Endothelial cell of umbilical vein (primary cell): ENCODE measurements around the gene CFAP141. TPM values are rescaled to one million over a fixed set of nuclear protein-coding genes. Genes with fewer than 3 reads are reported as not detected.

Source experiments
- BruUV-seq: library from RNA; stranded (reverse); fragments of 400-500 nt; replicated peaks from 2 replicates; lab custom pipeline; 2021; lab: Mats Ljungman, UMichigan
- CTCF ChIA-PET: fragments of 300-600, 350-600 bp; sonication (Branson Sonifier 250); formaldehyde crosslinking; loops from one replicate; lab custom pipeline; 2021; ENCODE audit warnings: antibody characterized with exemption, inconsistent platforms; lab: Charles Lee
- POLR2A ChIA-PET: fragments of 300-600, 350-600 bp; sonication (Branson Sonifier 250); formaldehyde crosslinking; loops from one replicate; lab custom pipeline; 2021; ENCODE audit warnings: antibody characterized with exemption, inconsistent platforms; lab: Charles Lee
- DNase-seq: peaks from one replicate; pipeline ENCODE4 v3.0.0-alpha.2; 2011; ENCODE audit warnings: low read depth, low spot score
- FAIRE-seq: peaks from 2 replicates; lab custom pipeline; 2011; peaks lifted over from hg19 to GRCh38; lab: Jason Lieb, UNC
- H2AFZ ChIP-seq: 2 replicates; pipeline ENCODE4 v1.6.0; 2012; ENCODE audit warnings: low read depth, low read length, control low read depth, inconsistent platforms
- H3K27ac ChIP-seq: 2 replicates; pipeline ENCODE4 v1.5.1; 2011; ENCODE audit warnings: low read depth, mild to moderate bottlenecking, control low read depth, low read length, moderate library complexity; ENCODE audit not compliant: insufficient read depth
- H3K27me3 ChIP-seq, 2 experiments: 2 replicates each; pipeline versions ENCODE4 v1.6.0 to v1.6.1; 2011; ENCODE audit warnings: low read length in 2 of 2, mixed read lengths in 1 of 2; ENCODE audit not compliant: control insufficient read depth in 2 of 2, insufficient read depth in 2 of 2
- H3K36me3 ChIP-seq, 2 experiments: 2 replicates in 1 of 2; 3 replicates in 1 of 2; pipeline ENCODE4 v1.5.1; 2011; ENCODE audit warnings: low read length in 2 of 2, mild to moderate bottlenecking in 1 of 2, moderate library complexity in 1 of 2; ENCODE audit not compliant: control insufficient read depth in 2 of 2, insufficient read depth in 2 of 2; ENCODE audit errors: extremely low read depth in 1 of 2
- H3K4me1 ChIP-seq: 3 replicates; pipeline ENCODE4 v1.5.1; 2011; ENCODE audit warnings: mild to moderate bottlenecking, low read length; ENCODE audit not compliant: control insufficient read depth, insufficient read depth; ENCODE audit errors: extremely low read depth
- H3K4me2 ChIP-seq: 2 replicates; pipeline ENCODE4 v1.6.1; 2011; ENCODE audit warnings: low read length, control low read depth, mixed read lengths; ENCODE audit not compliant: insufficient read depth
- H3K4me3 ChIP-seq, 3 experiments: fragments of 200-600 bp in 1 of 3; sonication (generic), shearing (Covaris generic) in 1 of 3; replicated peaks in 1 of 3; 2 replicates each; pipeline ENCODE4 v1.5.1; 2011 to 2016; ENCODE audit warnings: control low read depth in 3 of 3, low read length in 3 of 3, mild to moderate bottlenecking in 2 of 3, inconsistent platforms in 1 of 3, low read depth in 1 of 3, moderate library complexity in 1 of 3; ENCODE audit not compliant: insufficient read depth in 1 of 3
- H3K79me2 ChIP-seq: 2 replicates; pipeline ENCODE4 v1.6.0; 2012; ENCODE audit warnings: low read length, inconsistent platforms; ENCODE audit not compliant: control insufficient read depth, insufficient read depth
- H3K9ac ChIP-seq: replicated peaks from 2 replicates; pipeline ENCODE3; 2011; ENCODE audit warnings: low read length, control low read depth; ENCODE audit not compliant: insufficient read depth; ENCODE audit errors: extremely low read depth
- H3K9me1 ChIP-seq: replicated peaks from 3 replicates; pipeline ENCODE4 v1.6.0; 2011; ENCODE audit warnings: mild to moderate bottlenecking, low read length; ENCODE audit not compliant: control insufficient read depth, insufficient read depth; ENCODE audit errors: extremely low read depth
- H3K9me3 ChIP-seq: replicated peaks from 2 replicates; pipeline ENCODE4 v1.5.1; 2012; ENCODE audit warnings: low read length, inconsistent platforms; ENCODE audit not compliant: control insufficient read depth, insufficient read depth
- H4K20me1 ChIP-seq: replicated peaks from 2 replicates; pipeline ENCODE3; 2011; ENCODE audit warnings: mild to moderate bottlenecking, low read length; ENCODE audit not compliant: control insufficient read depth, insufficient read depth; ENCODE audit errors: extremely low read depth
- CTCF ChIP-seq, 2 donors: IDR thresholded peaks; 1 replicate in 1 of 2; 2 replicates in 1 of 2; pipeline ENCODE4 v1.5.1; 2011; ENCODE audit warnings: low read length in 2 of 2, mild to moderate bottlenecking in 2 of 2, moderate library complexity in 2 of 2, control low read depth in 1 of 2, inconsistent platforms in 1 of 2, low read depth in 1 of 2; ENCODE audit not compliant: insufficient read depth in 1 of 2; ENCODE audit errors: extremely low read depth in 1 of 2
- EZH2 ChIP-seq: IDR thresholded peaks from 2 replicates; pipeline ENCODE4 v1.6.1; 2012; ENCODE audit warnings: borderline replicate concordance, low read depth, mild to moderate bottlenecking, moderate library complexity, low read length, inconsistent platforms; ENCODE audit not compliant: severe bottlenecking
- FOS ChIP-seq: IDR thresholded peaks from 2 replicates; pipeline ENCODE4 v1.6.1; 2011; ENCODE audit warnings: mild to moderate bottlenecking, low read length, moderate library complexity, borderline replicate concordance; ENCODE audit not compliant: insufficient read depth
- GATA2 ChIP-seq: IDR thresholded peaks from 2 replicates; pipeline ENCODE4 v1.7.0; 2011; ENCODE audit warnings: low read depth, mild to moderate bottlenecking, moderate library complexity, mixed read lengths, low read length; ENCODE audit not compliant: insufficient read length, insufficient read depth
- JUN ChIP-seq: IDR thresholded peaks from 2 replicates; pipeline ENCODE4 v1.6.1; 2011; ENCODE audit warnings: borderline replicate concordance, low read depth; ENCODE audit not compliant: insufficient read length, insufficient read depth
- MAX ChIP-seq: IDR thresholded peaks from 2 replicates; pipeline ENCODE4 v1.6.1; 2011; ENCODE audit not compliant: insufficient read depth, insufficient read length
- MYC ChIP-seq: IDR thresholded peaks from one replicate; pipeline ENCODE4 v1.6.1; 2011; ENCODE audit warnings: mild to moderate bottlenecking, low read depth, low read length
- POLR2A ChIP-seq: IDR thresholded peaks from 2 replicates; pipeline ENCODE4 v1.6.1; 2012; ENCODE audit warnings: low read depth, mild to moderate bottlenecking, control low read depth, low read length
- POLR2AphosphoS5 ChIP-seq: IDR thresholded peaks from 2 replicates; pipeline ENCODE4 v1.6.1; 2012; ENCODE audit warnings: low read depth, mild to moderate bottlenecking, control low read depth, low read length, moderate library complexity; ENCODE audit not compliant: insufficient read depth
- dilution Hi-C: fragments of 300-500 bp; cut with MboI; formaldehyde crosslinking; loops from one replicate; pipeline ENCODE4 v1.15.0; 2019; ENCODE audit warnings: low sequenced_read_pairs; ENCODE audit not compliant: extremely low pct_ligation_motif_present
- intact Hi-C: fragments of 100-400 bp; cut with micrococcal nuclease; formaldehyde crosslinking; loops from one replicate; pipeline ENCODE4 v1.10.0; 2022
- polyA plus RNA-seq, 4 experiments: library from polyadenylated mRNA; depleted of rRNA in 3 of 4; stranded (reverse) in 3 of 4; unstranded in 1 of 4; fragments of >200 nt; gene quantifications; 2 replicates each; pipeline versions ENCODE4 v1.2.1 to v1.2.3, GENCODE V29; 2011 to 2012; ENCODE audit warnings: missing spikeins in 1 of 4
- total RNA-seq: library from RNA; stranded (reverse); gene quantifications from 2 replicates; pipeline ENCODE4 v1.2.3, GENCODE V29; 2021

CFAP141 gene
- total and polyA plus RNA-seq, 2 donors (not counting 3 experiments of a cell fraction or from before 2014, with no cell fraction given): not detected

GRCh38 chr1:154222518-154222917 is 16.4 kb upstream of the CFAP141 start:
- intact Hi-C loops: no loop called here
- no peak for FAIRE-seq
- ChIA-PET CTCF (interaction anchor here (1.1 to 2.4 kb wide), 4 partner anchors 12 to 112 kb away, joined by 3 to 7 read pairs (median 4); no protein-coding TSS in a partner anchor), POLR2A (no interaction called here)
- Histone ChIP-seq H3K4me3 (peak overlapping the region in 2 of 3 experiments; percentile 87 to 90), H3K4me2 (peak overlapping the region; percentile 62), H3K4me1 (peaks cover 25% of the 10 kb centered on the region), H3K9me3 (no peaks in the 10 kb centered on the region), H3K27ac (peak overlapping the region; percentile 75), H2AFZ (no peak overlapping the region), H3K9ac (peak overlapping the region; percentile 90), H3K79me2 (peaks cover 90% of the 10 kb centered on the region), H3K27me3 (no peaks in the 10 kb centered on the region), H3K9me1 (no peaks in the 10 kb centered on the region), H4K20me1 (no peaks in the 10 kb centered on the region), H3K36me3 (peaks cover 7 to 15% of the 10 kb centered on the region in 2 experiments)
- dilution Hi-C loops: no loop called here
- DNase-seq: no peak
- BruUV-seq: no TSS peak
- no peak for TF ChIP-seq EZH2
- no peak for TF ChIP-seq JUN
- no peak for TF ChIP-seq GATA2
- TF ChIP-seq POLR2A: no peak
- TF ChIP-seq CTCF (IDR thresholded peaks at IDR 0.05; ENCODE audit: extremely low read depth in 1 of 2, insufficient read depth in 1 of 2, low read depth in 1 of 2, low read length in 2 of 2): no peak
- no peak for TF ChIP-seq MAX
- TF ChIP-seq POLR2AphosphoS5: no peak
- TF ChIP-seq FOS: no peak
- no peak for TF ChIP-seq MYC
